ENCODE measurements around the gene STON2. TPM values are rescaled to one million over a fixed set of nuclear protein-coding genes. Genes with fewer than 3 reads are reported as not detected.

STON2 gene
- total RNA-seq, 1 experiment from 2014 or later: 0.36 TPM

DNA sequence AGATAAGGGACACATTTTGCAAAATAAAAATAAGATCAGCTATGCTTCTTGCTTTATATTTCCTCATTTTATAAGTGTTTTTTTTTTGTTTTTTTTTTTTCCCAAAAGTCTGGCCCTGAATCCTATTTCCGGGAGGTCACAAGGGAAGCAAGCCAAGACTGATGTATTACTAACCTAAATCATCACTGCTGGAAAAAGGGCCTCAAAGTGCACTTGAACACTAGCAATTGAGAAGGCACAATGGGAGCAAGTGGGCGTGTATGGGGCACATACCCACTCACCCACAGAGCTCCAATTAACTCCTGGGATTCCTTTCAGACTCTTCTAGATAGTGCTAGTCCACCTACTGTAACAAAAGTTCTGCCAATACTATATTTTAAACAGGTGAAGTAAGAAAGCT, 58.8 kb downstream of the STON2 start:
- POLR2A ChIA-PET: no interaction called here

DNA sequence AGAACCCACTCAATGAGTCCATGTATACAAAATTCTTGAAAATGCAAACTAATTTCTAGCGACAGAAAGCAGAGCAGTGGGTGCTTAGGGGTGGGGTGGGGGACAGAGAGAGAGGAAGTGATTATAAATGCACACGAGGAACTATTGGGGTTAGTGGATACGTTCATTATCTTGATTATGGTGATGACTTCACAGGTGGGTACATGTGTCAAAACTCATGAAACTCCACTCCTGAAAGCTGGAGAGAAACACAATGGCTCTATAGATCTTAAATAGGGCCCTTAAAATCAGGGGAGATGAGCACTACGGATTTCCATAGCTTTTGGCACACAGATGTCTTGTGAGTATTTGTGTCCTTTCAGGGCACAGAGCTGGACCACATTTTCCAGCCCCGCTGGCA, 59.9 kb downstream of the STON2 start:
- no peak for ATAC-seq
- Histone ChIP-seq H3K27me3 (ENCODE audit: control insufficient read depth, insufficient read depth, low read length) (no peaks in the 10 kb centered on the region), H3K27ac (ENCODE audit: low read length) (no peak overlapping the region), H3K9me3 (ENCODE audit: control insufficient read depth, insufficient read depth, low read depth, low read length) (no peaks in the 10 kb centered on the region), H3K36me3 (ENCODE audit: control insufficient read depth, insufficient read depth, low read length) (no peaks in the 10 kb centered on the region), H3K4me1 (ENCODE audit: control insufficient read depth, insufficient read depth, low read length) (no peaks in the 10 kb centered on the region), H3K4me3 (ENCODE audit: low read depth in 2 of 2, low read length in 2 of 2) (no peak overlapping the region)
- BruUV-seq (replicated peaks): no TSS peak
- ChIA-PET CTCF (no interaction called here), POLR2A (no interaction called here)
- no peak for DNase-seq (ENCODE audit: low read depth, low spot score)
- in situ Hi-C loops (cut with HindIII; ENCODE audit: low pct_unique_long_range_greater_than_20kb, low sequenced_read_pairs) (no loop called here), intact Hi-C loops (cut with micrococcal nuclease; ENCODE audit: unreplicated experiment) (no loop called here)
- TF ChIP-seq SIN3A (IDR thresholded peaks at IDR 0.05; ENCODE audit: borderline replicate concordance, insufficient read depth, low read depth, low read length): no peak
- no peak for TF ChIP-seq TCF7L2 (IDR thresholded peaks at IDR 0.05; ENCODE audit: low read depth, low read length)
- TF ChIP-seq POLR2AphosphoS5 (IDR thresholded peaks at IDR 0.05; ENCODE audit: low read depth, low read length): no peak
- TF ChIP-seq, protein P1, sequence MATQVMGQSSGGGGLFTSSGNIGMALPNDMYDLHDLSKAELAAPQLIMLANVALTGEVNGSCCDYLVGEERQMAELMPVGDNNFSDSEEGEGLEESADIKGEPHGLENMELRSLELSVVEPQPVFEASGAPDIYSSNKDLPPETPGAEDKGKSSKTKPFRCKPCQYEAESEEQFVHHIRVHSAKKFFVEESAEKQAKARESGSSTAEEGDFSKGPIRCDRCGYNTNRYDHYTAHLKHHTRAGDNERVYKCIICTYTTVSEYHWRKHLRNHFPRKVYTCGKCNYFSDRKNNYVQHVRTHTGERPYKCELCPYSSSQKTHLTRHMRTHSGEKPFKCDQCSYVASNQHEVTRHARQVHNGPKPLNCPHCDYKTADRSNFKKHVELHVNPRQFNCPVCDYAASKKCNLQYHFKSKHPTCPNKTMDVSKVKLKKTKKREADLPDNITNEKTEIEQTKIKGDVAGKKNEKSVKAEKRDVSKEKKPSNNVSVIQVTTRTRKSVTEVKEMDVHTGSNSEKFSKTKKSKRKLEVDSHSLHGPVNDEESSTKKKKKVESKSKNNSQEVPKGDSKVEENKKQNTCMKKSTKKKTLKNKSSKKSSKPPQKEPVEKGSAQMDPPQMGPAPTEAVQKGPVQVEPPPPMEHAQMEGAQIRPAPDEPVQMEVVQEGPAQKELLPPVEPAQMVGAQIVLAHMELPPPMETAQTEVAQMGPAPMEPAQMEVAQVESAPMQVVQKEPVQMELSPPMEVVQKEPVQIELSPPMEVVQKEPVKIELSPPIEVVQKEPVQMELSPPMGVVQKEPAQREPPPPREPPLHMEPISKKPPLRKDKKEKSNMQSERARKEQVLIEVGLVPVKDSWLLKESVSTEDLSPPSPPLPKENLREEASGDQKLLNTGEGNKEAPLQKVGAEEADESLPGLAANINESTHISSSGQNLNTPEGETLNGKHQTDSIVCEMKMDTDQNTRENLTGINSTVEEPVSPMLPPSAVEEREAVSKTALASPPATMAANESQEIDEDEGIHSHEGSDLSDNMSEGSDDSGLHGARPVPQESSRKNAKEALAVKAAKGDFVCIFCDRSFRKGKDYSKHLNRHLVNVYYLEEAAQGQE (IDR thresholded peaks at IDR 0.05; ENCODE audit: insufficient read depth in 1 of 2, low read depth in 2 of 2, low read length in 1 of 2): no peak
- TF ChIP-seq, protein P2, sequence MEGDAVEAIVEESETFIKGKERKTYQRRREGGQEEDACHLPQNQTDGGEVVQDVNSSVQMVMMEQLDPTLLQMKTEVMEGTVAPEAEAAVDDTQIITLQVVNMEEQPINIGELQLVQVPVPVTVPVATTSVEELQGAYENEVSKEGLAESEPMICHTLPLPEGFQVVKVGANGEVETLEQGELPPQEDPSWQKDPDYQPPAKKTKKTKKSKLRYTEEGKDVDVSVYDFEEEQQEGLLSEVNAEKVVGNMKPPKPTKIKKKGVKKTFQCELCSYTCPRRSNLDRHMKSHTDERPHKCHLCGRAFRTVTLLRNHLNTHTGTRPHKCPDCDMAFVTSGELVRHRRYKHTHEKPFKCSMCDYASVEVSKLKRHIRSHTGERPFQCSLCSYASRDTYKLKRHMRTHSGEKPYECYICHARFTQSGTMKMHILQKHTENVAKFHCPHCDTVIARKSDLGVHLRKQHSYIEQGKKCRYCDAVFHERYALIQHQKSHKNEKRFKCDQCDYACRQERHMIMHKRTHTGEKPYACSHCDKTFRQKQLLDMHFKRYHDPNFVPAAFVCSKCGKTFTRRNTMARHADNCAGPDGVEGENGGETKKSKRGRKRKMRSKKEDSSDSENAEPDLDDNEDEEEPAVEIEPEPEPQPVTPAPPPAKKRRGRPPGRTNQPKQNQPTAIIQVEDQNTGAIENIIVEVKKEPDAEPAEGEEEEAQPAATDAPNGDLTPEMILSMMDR (IDR thresholded peaks at IDR 0.05): no peak

More for the DNA sequence above, 58.8 kb downstream of the STON2 start:
- in situ Hi-C loops (cut with HindIII; ENCODE audit: low pct_unique_long_range_greater_than_20kb, low sequenced_read_pairs) (no loop called here), intact Hi-C loops (cut with micrococcal nuclease; ENCODE audit: unreplicated experiment) (no loop called here)
- Histone ChIP-seq H3K36me3 (ENCODE audit: control insufficient read depth, insufficient read depth, low read length) (no peaks in the 10 kb centered on the region), H3K4me1 (ENCODE audit: control insufficient read depth, insufficient read depth, low read length) (no peaks in the 10 kb centered on the region), H3K9me3 (ENCODE audit: control insufficient read depth, insufficient read depth, low read depth, low read length) (no peaks in the 10 kb centered on the region), H3K27me3 (ENCODE audit: control insufficient read depth, insufficient read depth, low read length) (no peaks in the 10 kb centered on the region), H3K27ac (ENCODE audit: low read length) (no peak overlapping the region), H3K4me3 (ENCODE audit: low read depth in 2 of 2, low read length in 2 of 2) (no peak overlapping the region)
- ATAC-seq (no peak), DNase-seq (ENCODE audit: low read depth, low spot score) (no peak)
- CTCF ChIA-PET: interaction anchor here (0.7 kb wide), 1 partner anchor 569 kb away, joined by 4 read pairs; no protein-coding TSS in a partner anchor
- BruUV-seq (replicated peaks): no TSS peak
- TF ChIP-seq SIN3A (IDR thresholded peaks at IDR 0.05; ENCODE audit: borderline replicate concordance, insufficient read depth, low read depth, low read length) (no peak), POLR2AphosphoS5 (IDR thresholded peaks at IDR 0.05; ENCODE audit: low read depth, low read length) (no peak), TCF7L2 (IDR thresholded peaks at IDR 0.05; ENCODE audit: low read depth, low read length) (no peak)
- TF ChIP-seq, protein P2 (IDR thresholded peaks at IDR 0.05): no peak
- TF ChIP-seq, protein P1 (IDR thresholded peaks at IDR 0.05; ENCODE audit: insufficient read depth in 1 of 2, low read depth in 2 of 2, low read length in 1 of 2): no peak
